NOMO-1 treated with dmso at 0.1 percent for 144 hours (cell line): ENCODE data around the gene VGF.

Experiments
- DNase-seq: peaks from one replicate; lab custom pipeline; 2025; ENCODE audit not compliant: unreplicated experiment; lab: John Stamatoyannopoulos, UW

Gene VGF

GRCh38 chr7:101186194-101186593 lies 20.8 kb upstream of the VGF start:
- DNase-seq, result no peak

DNA sequence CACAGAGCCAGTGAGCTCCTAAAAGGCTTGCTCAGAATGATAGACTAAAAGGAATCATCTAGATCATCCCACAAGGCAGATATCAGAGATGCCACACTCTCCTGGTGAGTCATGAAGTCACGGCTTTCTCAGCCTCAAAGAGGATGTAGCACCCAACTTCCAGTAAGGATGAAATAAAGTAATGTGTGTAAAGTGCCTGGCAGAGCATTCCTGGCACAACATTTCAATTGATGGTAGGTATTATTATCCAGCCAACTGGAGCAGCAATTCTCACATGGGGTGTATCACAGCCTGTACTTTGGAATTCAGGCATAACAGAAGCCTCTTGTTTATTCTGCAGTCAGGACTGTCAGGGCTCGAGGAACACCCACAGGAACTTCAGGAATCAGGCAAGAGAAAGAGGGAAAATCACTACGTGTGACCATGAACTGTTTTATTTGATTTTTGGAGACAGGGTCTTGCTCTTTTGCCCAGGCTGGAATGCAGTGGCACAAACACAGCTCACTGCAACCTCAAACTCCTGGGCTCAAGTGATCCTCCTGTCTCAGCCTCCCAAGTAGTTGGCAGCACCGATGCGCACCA lies 20.0 kb upstream of the VGF start:
- no peak for DNase-seq

- no peak for DNase-seq
Observed at GRCh38 chr7:101180130-101180755, 14.9 kb upstream of the VGF start, which contains the start of gene NAT16. TSS of gene NAT16 (minus strand) at chr7:101180293. CDS start at chr7:101174807, 5,486 bp downstream.

- no peak for DNase-seq
Observed at GRCh38 chr7:101179713-101180112, 14.3 kb upstream of the VGF start.

DNA sequence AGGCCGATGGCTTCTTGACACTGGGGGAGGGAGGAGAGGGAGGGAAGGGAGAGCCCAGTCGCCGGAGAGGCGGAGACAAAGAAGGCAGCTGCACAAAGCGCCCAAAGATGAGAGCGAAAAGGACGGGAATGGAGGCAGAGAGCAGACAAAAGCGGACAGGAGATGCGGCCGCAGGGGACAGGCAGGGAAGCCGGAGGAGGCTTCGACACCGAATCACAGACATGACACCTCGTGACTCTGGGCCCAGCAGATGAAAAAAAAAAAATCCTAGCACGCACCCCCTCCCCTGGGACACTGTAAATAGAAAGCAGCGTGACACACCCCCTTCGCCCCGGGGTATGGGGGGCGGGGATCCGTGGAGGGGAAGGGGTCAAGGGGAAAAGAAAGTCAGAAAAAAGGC lies 13.7 kb upstream of the VGF start:
- DNase-seq, result no peak

- DNase-seq, result no peak
Observed at GRCh38 chr7:101177644-101178043, 12.3 kb upstream of the VGF start.

DNA sequence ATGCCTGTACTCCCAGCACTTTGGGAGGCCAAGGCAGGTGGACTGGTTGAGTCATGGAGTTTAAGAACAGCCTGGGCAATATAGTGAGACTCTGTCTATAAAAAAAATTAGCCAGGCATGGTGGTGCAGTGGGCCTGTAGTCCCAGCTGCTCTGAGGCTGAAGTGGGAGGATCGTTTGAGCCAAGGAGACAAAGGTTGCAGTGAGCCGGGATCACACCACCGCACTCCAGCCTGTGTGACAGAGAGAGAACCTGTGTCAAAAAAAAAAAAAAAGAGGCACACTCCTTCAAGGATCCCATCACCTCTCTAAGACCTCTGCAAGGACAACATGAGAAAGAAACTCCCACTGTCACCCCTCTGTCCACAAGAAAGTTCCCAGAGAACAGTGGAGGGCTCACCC lies 10.3 kb upstream of the VGF start:
- DNase-seq, result no peak

GRCh38 chr7:101174322-101174854 lies 9.0 kb upstream of the VGF start:
- no peak for DNase-seq

GRCh38 chr7:101173752-101174244 lies 8.4 kb upstream of the VGF start:
- peak; percentile 33 for DNase-seq

DNA sequence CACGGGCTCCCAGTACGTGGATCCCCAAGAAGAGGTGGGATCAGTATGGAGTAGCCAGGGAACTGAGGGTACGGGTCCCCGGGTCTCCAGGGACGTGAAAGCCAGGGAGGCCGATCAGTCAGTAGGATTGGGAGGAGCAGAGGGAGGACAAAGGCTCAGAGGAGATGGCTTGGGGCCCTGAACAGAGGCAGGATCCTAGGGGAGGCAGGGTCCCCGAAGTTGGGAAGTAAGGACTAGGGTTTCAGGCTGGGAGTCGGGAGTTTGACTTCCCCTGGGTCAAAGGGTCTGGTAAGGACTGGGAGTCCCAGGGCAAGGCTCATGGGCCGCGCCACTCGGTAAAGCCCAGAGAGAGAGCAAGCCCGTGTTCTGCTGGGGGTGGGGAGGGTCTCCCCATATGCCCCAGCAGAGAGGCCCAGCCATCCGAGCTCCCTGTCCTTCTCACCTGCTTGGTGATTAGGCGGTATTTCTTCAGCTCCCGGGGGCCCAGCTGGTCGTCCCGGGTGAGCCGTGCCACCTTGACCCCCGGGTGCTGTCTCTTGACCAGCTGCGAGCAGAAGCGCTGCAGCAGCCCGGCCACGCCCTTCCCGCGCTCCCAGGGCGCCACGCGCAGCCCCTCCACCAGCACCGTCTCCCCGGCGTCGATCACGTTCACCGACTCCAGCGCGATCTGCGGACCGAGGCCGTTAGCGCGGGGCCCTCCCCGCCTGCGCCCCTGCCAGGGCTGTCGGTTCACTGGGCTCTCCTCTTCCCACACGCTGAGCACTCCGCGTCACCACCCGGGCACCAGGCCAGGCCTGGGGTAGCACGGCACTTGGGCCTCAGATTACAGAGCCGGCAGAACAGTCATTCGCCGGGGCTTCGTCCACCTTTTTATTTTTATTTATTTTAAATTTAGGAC lies 7.7 kb upstream of the VGF start:
- DNase-seq, result no peak

GRCh38 chr7:101172005-101172853 lies 6.9 kb upstream of the VGF start:
- DNase-seq, result no peak

GRCh38 chr7:101171442-101171837 lies 6.1 kb upstream of the VGF start:
- no peak for DNase-seq

GRCh38 chr7:101170617-101171441 lies 5.5 kb upstream of the VGF start:
- DNase-seq, result no peak

- DNase-seq, result peak; percentile 83
Observed at GRCh38 chr7:101169838-101170551, 4.6 kb upstream of the VGF start.

GRCh38 chr7:101169110-101169837 lies 3.9 kb upstream of the VGF start:
- no peak for DNase-seq

GRCh38 chr7:101168412-101169049 lies 3.2 kb upstream of the VGF start:
- no peak for DNase-seq

- DNase-seq, result no peak
Observed at GRCh38 chr7:101167645-101168411, 2.5 kb upstream of the VGF start.
